ENCODE results near the gene ZNF202.

Gene ZNF202

GRCh38 chr11:123682696-123683410 lies 58.6 kb downstream of the ZNF202 start:
- DNase-seq: no peak

- no peak for DNase-seq
Measured at GRCh38 chr11:123681030-123681429, 60.4 kb downstream of the ZNF202 start.

- peak; percentile 44 for DNase-seq
Measured at GRCh38 chr11:123678246-123678645, 63.2 kb downstream of the ZNF202 start.

GRCh38 chr11:123677510-123677909 lies 64.0 kb downstream of the ZNF202 start:
- no peak for DNase-seq

- DNase-seq: no peak
Measured at GRCh38 chr11:123674297-123674696, 67.2 kb downstream of the ZNF202 start.
